Calu3 (cell line): ENCODE data around the gene MFSD8. TPM values are rescaled to one million over a fixed set of nuclear protein-coding genes. Genes with fewer than 3 reads are reported as not detected.

Source experiments
- BruUV-seq: library from RNA; stranded (reverse); fragments of 400-500 nt; replicated peaks from 2 replicates; lab custom pipeline; 2021; lab: Mats Ljungman, UMichigan
- CTCF ChIA-PET: fragments of 300-600 bp; sonication (Branson Sonifier 250); formaldehyde crosslinking; loops from one replicate; lab custom pipeline; 2022; ENCODE audit warnings: antibody characterized with exemption; lab: Charles Lee
- DNase-seq: peaks from one replicate; pipeline ENCODE4 v3.0.0; 2022
- H3K27ac Mint-ChIP-seq: one replicate; pipeline ENCODE4 v1.8.0; 2022; ENCODE audit warnings: mixed read lengths; ENCODE audit not compliant: unreplicated experiment
- H3K27me3 Mint-ChIP-seq: one replicate; pipeline ENCODE4 v1.8.0; 2022; ENCODE audit warnings: mixed read lengths; ENCODE audit not compliant: unreplicated experiment
- H3K36me3 Mint-ChIP-seq: one replicate; pipeline ENCODE4 v1.8.0; 2022; ENCODE audit warnings: mild to moderate bottlenecking, moderate library complexity, mixed read lengths; ENCODE audit not compliant: insufficient read depth, unreplicated experiment
- H3K4me1 Mint-ChIP-seq: one replicate; pipeline ENCODE4 v1.8.0; 2022; ENCODE audit warnings: mild to moderate bottlenecking, low read depth, mixed read lengths; ENCODE audit not compliant: unreplicated experiment
- H3K4me3 Mint-ChIP-seq: one replicate; pipeline ENCODE4 v1.8.0; 2022; ENCODE audit warnings: mild to moderate bottlenecking, low read depth, moderate library complexity, mixed read lengths; ENCODE audit not compliant: unreplicated experiment
- H3K9me3 Mint-ChIP-seq: one replicate; pipeline ENCODE4 v1.8.0; 2022; ENCODE audit warnings: low read depth, mixed read lengths; ENCODE audit not compliant: unreplicated experiment
- CTCF ChIP-seq: fragments of 200-600 bp; IDR thresholded peaks from one replicate; pipeline ENCODE4 v1.8.0; 2022; ENCODE audit warnings: antibody characterized with exemption; ENCODE audit not compliant: unreplicated experiment
- intact Hi-C: fragments of 100-400 bp; cut with micrococcal nuclease; formaldehyde crosslinking; loops from one replicate; pipeline ENCODE4 v1.10.0; 2022; ENCODE audit not compliant: unreplicated experiment
- total RNA-seq: library from RNA; stranded (reverse); gene quantifications from 2 replicates; pipeline ENCODE4 v1.2.3, GENCODE V29; 2022

The MFSD8 gene
- total RNA-seq, 1 experiment from 2014 or later = 25.4 TPM

DNA sequence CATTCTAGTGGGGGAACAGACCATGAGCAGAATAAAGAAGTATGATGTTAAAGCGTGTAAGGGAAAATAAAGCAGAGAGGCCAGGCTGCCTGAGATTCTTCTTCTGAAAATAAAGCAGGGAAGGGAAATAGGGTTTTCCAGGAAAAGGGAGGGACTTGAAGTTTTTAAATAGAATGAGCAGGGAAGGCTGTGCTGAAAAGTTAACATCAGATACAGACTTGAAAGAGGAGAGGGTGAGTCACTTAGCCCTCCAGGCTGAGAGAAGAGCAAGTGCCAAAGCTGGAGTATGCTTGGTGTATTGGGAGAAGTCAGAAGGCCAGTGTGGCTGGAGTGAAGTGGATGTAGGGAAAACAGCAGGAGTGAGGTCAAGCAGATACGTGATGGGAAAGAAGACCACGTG is 94.3 kb downstream of the MFSD8 start:
- no peak for TF ChIP-seq CTCF
- BruUV-seq = no TSS peak
- peaks cover 9% of the 10 kb centered on the region for H3K4me1 Mint-ChIP-seq
- intact Hi-C loops = no loop called here
- DNase-seq = no peak
- peaks cover 2% of the 10 kb centered on the region for H3K9me3 Mint-ChIP-seq
- CTCF ChIA-PET = no interaction called here
- H3K4me3 Mint-ChIP-seq = no peak overlapping the region
- no peaks in the 10 kb centered on the region for H3K36me3 Mint-ChIP-seq
- H3K27ac Mint-ChIP-seq = peak overlapping the region; percentile 7
- no peaks in the 10 kb centered on the region for H3K27me3 Mint-ChIP-seq

- H3K9me3 Mint-ChIP-seq = peaks cover 2% of the 10 kb centered on the region
- CTCF ChIA-PET = no interaction called here
- intact Hi-C loops = no loop called here
- H3K27me3 Mint-ChIP-seq = no peaks in the 10 kb centered on the region
- TF ChIP-seq CTCF = no peak
- no peak overlapping the region for H3K4me3 Mint-ChIP-seq
- no peak for DNase-seq
- peaks cover 9% of the 10 kb centered on the region for H3K4me1 Mint-ChIP-seq
- no peaks in the 10 kb centered on the region for H3K36me3 Mint-ChIP-seq
- no TSS peak for BruUV-seq
- no peak overlapping the region for H3K27ac Mint-ChIP-seq
Observed at GRCh38 chr4:127870281-127870680, 94.7 kb downstream of the MFSD8 start.

- H3K4me1 Mint-ChIP-seq = peaks cover 9% of the 10 kb centered on the region
- no TSS peak for BruUV-seq
- no peaks in the 10 kb centered on the region for H3K9me3 Mint-ChIP-seq
- CTCF ChIA-PET = no interaction called here
- H3K27ac Mint-ChIP-seq = no peak overlapping the region
- no peak overlapping the region for H3K4me3 Mint-ChIP-seq
- intact Hi-C loops = no loop called here
- H3K27me3 Mint-ChIP-seq = no peaks in the 10 kb centered on the region
- H3K36me3 Mint-ChIP-seq = no peaks in the 10 kb centered on the region
- no peak for TF ChIP-seq CTCF
- no peak for DNase-seq
Observed at GRCh38 chr4:127868196-127868595, 96.8 kb downstream of the MFSD8 start.

Other genes starting within 250 kb of the MFSD8 start
- not detected in 2 replicates for gene SLC25A31, start 234.8 kb downstream of the MFSD8 start, total RNA-seq
- gene HSPA4L, start 182.9 kb downstream of the MFSD8 start, total RNA-seq = 16.4 and 17.8 TPM in 2 replicates
- gene PLK4, start 84.3 kb downstream of the MFSD8 start, total RNA-seq = 17.7 and 22.3 TPM in 2 replicates
- gene ABHD18, start 233 bp upstream of the MFSD8 start, total RNA-seq = 7.3 and 8.5 TPM in 2 replicates
- 17.4 and 19.7 TPM in 2 replicates for gene LARP1B, start 96.1 kb upstream of the MFSD8 start, total RNA-seq